Muscle of arm (tissue), 14 donors: ENCODE results near the gene MED31. TPM values are rescaled to one million over a fixed set of nuclear protein-coding genes. Genes with fewer than 3 reads are reported as not detected.
"Not testable (repeated sequence)": the region's sequence is repeated elsewhere in the genome, so short reads cannot be mapped to it uniquely, and the experiment has no call there.

Experiments
- DNase-seq: peaks from one replicate; pipeline ENCODE4 v3.0.0-alpha.2; 2013
- long read RNA-seq, 11 donors: transcript quantifications; one replicate each; lab custom pipeline, GENCODE V29; 2026
- polyA plus RNA-seq, 12 donors: library from polyadenylated mRNA; unstranded; fragments of 120-200 nt; gene quantifications; one replicate each; pipeline ENCODE4 v1.2.1, GENCODE V29; 2013; ENCODE audit not compliant: insufficient read length in 12 of 12

The MED31 gene
- polyA plus RNA-seq, result 10 to 100 TPM in 11 of 12 donors, not detected in 1; 11.9 to 26.8 (median 18.4) TPM
- long read RNA-seq, donor 1, transcript MED31-201 (4 exons, 1,654 nt), result major isoform, 15 of 23 reads
- long read RNA-seq, donor 1, transcript MED31-204 (2 exons, 620 nt), result minor isoform, 5 of 23 reads
- long read RNA-seq, donor 1, partial matches to known transcripts, result 0 of 23 reads
- long read RNA-seq, donor 1, other reads (novel, unspliced or antisense), result 0 of 23 reads
- long read RNA-seq, donor 2, transcript MED31-201 (4 exons, 1,654 nt), result major isoform, 22 of 26 reads
- long read RNA-seq, donor 2, partial matches to known transcripts, result 0 of 26 reads
- long read RNA-seq, donor 2, other reads (novel, unspliced or antisense), result 0 of 26 reads
- long read RNA-seq, donor 3, transcript MED31-201 (4 exons, 1,654 nt), result major isoform, 6 of 8 reads
- long read RNA-seq, donor 3, partial matches to known transcripts, result 0 of 8 reads
- long read RNA-seq, donor 3, other reads (novel, unspliced or antisense), result 0 of 8 reads
- long read RNA-seq, donor 4, transcript MED31-201 (4 exons, 1,654 nt), result major isoform, 5 of 7 reads
- long read RNA-seq, donor 4, partial matches to known transcripts, result 0 of 7 reads
- long read RNA-seq, donor 4, other reads (novel, unspliced or antisense), result 0 of 7 reads
- long read RNA-seq, donor 5, transcript MED31-201 (4 exons, 1,654 nt), result major isoform, 34 of 37 reads
- long read RNA-seq, donor 5, partial matches to known transcripts, result 0 of 37 reads
- long read RNA-seq, donor 5, other reads (novel, unspliced or antisense), result 0 of 37 reads
- long read RNA-seq, donor 6, transcript MED31-201 (4 exons, 1,654 nt), result major isoform, 13 of 15 reads
- long read RNA-seq, donor 6, partial matches to known transcripts, result 0 of 15 reads
- long read RNA-seq, donor 6, other reads (novel, unspliced or antisense), result 0 of 15 reads
- long read RNA-seq, donor 7, transcript MED31-201 (4 exons, 1,654 nt), result major isoform, 10 of 11 reads
- long read RNA-seq, donor 7, partial matches to known transcripts, result 0 of 11 reads
- long read RNA-seq, donor 7, other reads (novel, unspliced or antisense), result 0 of 11 reads
- long read RNA-seq, donor 8, transcript MED31-201 (4 exons, 1,654 nt), result major isoform, 8 of 10 reads
- long read RNA-seq, donor 8, partial matches to known transcripts, result 0 of 10 reads
- long read RNA-seq, donor 8, other reads (novel, unspliced or antisense), result 0 of 10 reads
- long read RNA-seq, donor 9, transcript MED31-201 (4 exons, 1,654 nt), result major isoform, 7 of 12 reads
- long read RNA-seq, donor 9, transcript MED31-204 (2 exons, 620 nt), result minor isoform, 5 of 12 reads
- long read RNA-seq, donor 9, partial matches to known transcripts, result 0 of 12 reads
- long read RNA-seq, donor 9, other reads (novel, unspliced or antisense), result 0 of 12 reads
- long read RNA-seq, donor 10, transcript MED31-201 (4 exons, 1,654 nt), result major isoform, 14 of 17 reads
- long read RNA-seq, donor 10, partial matches to known transcripts, result 0 of 17 reads
- long read RNA-seq, donor 10, other reads (novel, unspliced or antisense), result 0 of 17 reads
- long read RNA-seq, donor 11, transcript MED31-201 (4 exons, 1,654 nt), result major isoform, 15 of 20 reads
- long read RNA-seq, donor 11, partial matches to known transcripts, result 0 of 20 reads
- long read RNA-seq, donor 11, other reads (novel, unspliced or antisense), result 0 of 20 reads

GRCh38 chr17:6651354-6651918, at the start of gene MED31, which contains the start of gene C17orf100:
Gene MED31, minus strand, starts transcription at chr17:6651605. Its CDS starts 77 bp downstream, at chr17:6651528.
Gene C17orf100, plus strand, starts transcription at chr17:6651762. Its CDS starts 152 bp downstream, at chr17:6651914.
- DNase-seq, result peak; percentile 93

- DNase-seq, result no peak
Observed at GRCh38 chr17:6700948-6701307, 49.5 kb upstream of the MED31 start.

- DNase-seq, result no peak
Observed at GRCh38 chr17:6699997-6700947, 48.9 kb upstream of the MED31 start.

- no peak for DNase-seq
Observed at GRCh38 chr17:6698004-6698403, 46.6 kb upstream of the MED31 start.

DNA sequence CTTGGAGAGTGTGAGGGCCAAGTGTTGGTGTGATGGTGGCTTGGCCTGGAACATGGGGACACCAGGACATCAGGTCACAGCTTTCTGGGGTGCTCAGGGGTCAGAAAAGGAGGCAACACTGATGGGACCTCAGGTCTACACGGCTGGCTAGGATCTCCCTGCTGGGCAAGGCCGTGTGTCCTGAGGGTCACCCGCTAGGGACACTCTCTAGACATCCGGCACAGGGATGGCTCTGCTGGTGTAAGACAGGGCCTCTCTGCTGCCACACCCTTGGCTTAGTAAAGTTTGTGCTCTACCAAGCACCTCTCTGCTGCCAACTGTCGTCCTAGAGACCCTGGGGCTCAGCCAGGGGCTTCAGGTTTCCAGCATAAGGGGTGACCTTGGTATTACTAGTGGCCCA, 45.5 kb upstream of the MED31 start:
- DNase-seq, result no peak

- no peak for DNase-seq
Observed at GRCh38 chr17:6695565-6695964, 44.2 kb upstream of the MED31 start.

DNA sequence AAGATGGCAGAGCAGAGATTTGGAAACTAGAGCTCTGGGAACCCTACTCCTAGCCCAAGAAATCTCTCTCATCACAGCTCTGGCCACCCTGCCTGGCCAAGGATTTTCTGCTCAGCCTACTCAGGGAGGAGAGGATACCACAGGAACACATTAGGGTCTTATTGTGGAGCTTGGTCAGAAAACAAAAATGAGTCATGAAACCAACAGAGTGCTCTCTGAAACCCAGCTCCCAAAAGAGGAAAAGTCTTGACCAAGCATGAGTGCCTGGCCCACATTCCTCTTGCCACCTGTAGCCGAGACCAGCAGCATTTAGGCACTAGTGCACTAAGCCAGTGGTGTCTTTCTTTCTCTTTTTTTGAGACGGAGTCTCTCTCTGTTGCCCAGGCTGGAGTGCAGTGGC, 43.6 kb upstream of the MED31 start:
- DNase-seq, result no peak

DNA sequence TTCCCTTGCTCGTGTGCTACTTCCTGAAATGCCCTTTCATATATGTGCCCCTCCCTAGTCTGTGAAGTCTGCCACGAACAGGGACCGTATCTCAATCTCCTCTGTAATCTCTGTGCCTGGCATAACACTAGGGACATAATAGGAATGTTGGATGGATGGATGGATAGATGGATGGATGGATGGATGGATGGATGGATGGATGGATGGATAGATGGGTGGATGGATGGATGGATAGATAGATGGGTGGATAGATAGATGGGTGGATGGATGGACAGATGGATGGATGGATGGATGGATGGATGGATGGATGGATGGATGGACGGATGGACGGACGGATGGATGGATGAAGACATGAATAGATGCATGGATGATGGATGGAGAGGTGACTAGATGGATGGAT, 40.6 kb upstream of the MED31 start:
- not testable (repeated sequence) for DNase-seq

DNA sequence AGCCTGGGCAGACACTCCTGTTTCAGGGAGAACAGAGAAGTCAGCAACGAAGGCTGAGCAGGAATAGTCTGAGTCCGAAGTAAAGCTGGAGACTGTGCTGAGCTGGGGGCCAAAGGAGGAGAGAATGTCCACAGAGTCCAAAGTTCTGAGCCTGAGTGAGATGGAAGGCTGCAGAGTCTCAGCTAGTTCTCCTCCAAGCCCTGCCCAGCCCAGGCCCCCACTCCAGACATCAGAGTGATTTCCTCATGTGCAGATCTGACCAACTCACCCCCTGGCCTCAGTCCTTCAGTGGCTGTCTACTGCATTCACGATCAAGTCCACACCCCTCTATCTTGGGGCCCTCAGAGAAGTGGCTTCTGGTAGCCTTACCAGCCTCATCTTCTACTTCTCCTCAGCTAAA, 40.1 kb upstream of the MED31 start:
- no peak for DNase-seq

DNA sequence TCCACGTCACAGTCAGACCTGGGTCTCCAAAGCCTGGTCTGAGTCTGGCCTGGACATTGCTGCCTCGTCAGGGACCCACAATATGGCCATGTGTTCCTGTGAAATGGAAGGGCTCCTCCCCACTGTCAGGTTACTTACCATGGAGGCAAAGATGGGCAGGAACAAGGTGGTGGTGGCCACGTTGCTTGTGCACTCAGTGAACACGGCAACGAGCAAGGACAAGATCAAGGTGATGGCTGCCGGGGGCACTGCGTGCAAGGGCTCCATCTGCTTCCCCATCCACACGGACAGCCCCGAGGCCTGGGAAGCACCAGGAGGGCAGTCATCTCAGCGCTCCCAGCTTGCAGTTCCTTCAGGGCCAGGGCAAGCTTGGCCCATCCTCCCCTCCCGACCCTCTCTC, 39.2 kb upstream of the MED31 start:
- no peak for DNase-seq

GRCh38 chr17:6688944-6689343, 37.5 kb upstream of the MED31 start:
- no peak for DNase-seq

DNA sequence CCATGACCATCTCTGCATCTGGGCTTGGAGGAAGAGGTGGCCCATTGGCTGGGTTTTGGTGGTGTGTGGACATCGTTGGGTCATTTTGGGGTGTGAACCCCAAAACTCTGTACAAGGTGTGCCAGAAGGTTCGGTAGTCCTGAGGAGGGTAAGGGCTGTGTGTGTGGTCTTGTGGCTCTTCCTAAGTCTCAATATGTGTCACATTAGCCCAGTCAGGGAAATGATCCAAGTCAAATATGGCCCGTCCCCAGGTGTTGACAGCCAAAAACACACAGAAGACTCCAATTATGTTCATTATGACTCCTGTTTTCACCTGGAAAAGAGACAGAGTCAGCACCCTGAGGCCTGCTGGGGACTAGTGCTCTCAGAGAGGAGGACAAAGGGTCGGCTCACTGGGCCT, 34.6 kb upstream of the MED31 start:
- DNase-seq, result no peak

DNA sequence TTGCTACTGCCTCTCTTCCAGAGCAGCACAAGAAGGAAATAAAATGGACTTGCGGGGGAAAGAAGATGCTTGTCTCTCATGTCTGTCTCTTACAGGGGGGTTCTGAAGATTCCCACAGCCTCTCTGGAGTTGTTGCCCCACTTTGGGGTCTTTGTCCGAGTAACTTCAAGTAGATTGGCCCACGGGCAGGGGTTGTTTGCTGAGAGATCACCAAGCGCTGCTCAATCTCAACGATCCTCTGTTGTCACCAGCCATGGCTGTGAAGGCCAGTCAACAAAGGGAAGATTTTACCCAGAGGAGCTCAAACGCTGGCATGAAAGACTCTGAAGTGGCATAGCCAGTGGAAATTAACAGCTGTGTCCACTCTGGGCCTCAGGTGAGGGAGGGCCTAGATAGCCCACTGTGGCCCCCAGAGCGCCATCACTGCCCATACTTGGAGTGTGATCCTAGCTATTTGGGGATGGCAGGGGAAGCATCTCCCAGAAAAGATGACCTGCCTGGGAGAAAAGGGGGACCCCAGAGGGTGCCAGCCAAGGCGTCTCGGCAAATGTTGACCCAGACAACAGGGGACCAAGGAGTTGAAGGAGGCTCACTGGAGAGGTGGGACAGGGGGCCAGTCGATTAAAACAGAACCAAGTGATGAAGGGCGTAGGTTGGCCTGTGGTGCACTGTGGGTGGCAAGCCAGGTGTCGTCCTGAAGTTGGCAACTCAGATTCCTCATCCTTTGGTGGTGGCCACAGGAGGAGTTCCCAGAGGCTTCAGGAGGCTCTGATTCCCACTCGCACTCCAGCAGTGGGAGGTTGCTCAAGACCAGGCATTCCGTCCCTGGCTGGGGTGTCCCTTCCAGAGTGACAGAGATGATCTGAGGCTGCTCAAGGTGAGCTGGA, 33.7 kb upstream of the MED31 start:
- no peak for DNase-seq

- no peak for DNase-seq
Observed at GRCh38 chr17:6684460-6684783, 33.0 kb upstream of the MED31 start.

DNA sequence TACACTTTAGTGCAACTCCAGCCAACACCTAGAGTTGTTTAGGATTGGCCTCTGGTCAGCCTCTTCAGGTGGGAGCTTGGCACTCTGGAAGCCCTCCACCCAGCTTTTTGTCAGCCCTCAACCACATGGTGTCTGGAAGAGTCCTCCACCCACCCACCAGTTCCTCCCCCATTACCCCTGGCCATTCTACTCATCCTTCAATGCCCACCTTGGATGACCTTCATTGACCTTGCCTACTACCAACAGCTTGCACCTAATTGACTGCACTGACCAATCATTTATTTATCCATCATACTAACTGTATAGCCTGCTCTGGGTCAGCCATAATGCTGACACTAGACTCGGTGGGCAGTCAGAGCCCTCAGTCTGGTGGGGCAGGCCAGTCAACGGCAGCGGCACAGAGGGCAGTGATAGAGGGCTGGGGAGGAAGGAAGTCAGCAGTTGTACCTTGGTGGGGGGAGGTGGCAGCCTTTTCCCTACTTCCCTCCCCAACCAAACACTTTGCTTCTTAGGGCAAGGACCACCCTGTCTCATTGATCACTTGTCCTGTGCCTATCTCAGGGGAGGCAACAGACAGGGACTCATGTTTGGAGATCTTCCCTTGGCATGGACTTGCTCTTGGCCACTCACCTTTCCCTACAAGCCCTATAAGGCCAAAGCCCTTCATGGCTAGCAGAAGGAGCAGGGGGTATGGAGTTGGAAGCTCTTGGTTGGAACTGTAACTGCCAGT, 32.5 kb upstream of the MED31 start:
- DNase-seq, result no peak

DNA sequence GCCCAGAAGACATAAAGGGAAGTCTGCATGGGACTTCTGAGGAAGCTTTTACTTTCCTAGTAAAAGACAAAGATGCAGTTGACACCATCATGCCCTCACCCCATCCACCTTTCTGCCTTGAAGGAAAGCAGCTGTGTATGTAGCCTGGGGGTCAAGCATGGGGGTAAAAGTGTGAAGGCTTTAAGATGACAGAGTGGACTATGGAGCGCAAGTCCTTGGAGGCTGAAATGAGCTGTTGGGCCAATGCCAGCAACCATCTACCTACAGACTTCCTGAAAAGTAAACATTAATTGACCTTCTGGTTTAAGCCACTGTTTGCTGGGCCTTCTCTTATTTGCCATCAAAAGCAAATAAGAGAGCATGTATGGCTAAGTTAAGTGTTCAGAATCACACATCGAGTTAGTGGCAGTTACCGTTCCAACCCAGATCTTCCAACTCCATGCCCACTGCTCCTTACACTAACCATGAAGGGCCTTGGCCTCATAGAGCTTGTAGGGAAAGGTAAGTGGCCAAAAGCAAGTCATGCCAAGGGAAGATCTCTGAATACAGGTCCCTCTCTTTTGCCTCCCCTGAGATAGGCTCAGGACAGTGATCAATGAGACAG, 31.8 kb upstream of the MED31 start:
- DNase-seq, result no peak

- no peak for DNase-seq
Observed at GRCh38 chr17:6682339-6682738, 30.9 kb upstream of the MED31 start.

DNA sequence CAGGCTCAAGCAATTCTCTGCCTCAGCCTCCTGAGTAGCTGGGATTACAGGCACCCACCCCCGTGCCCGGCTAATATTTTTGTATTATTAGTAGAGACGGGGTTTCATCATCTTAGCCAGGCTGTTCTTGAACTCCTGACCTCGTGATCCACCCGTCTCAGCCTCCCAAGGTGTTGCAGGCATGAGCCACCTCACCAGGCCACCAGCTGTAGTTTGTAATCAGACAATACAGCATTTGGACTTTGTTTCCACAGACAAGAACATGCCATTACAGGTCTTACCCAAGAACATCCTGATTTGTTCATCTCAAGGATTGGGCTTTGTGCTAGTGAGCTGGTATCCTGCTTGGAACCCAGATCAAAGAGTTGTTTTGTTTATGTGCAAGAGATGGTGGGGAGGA, 30.3 kb upstream of the MED31 start:
- no peak for DNase-seq
